Measurements from ENCODE around the gene ANKRD11. TPM values are rescaled to one million over a fixed set of nuclear protein-coding genes. Genes with fewer than 3 reads are reported as not detected.

The ANKRD11 gene
- polyA plus RNA-seq, 3 donors = 3.2 to 62.4 (median 5.4) TPM

DNA sequence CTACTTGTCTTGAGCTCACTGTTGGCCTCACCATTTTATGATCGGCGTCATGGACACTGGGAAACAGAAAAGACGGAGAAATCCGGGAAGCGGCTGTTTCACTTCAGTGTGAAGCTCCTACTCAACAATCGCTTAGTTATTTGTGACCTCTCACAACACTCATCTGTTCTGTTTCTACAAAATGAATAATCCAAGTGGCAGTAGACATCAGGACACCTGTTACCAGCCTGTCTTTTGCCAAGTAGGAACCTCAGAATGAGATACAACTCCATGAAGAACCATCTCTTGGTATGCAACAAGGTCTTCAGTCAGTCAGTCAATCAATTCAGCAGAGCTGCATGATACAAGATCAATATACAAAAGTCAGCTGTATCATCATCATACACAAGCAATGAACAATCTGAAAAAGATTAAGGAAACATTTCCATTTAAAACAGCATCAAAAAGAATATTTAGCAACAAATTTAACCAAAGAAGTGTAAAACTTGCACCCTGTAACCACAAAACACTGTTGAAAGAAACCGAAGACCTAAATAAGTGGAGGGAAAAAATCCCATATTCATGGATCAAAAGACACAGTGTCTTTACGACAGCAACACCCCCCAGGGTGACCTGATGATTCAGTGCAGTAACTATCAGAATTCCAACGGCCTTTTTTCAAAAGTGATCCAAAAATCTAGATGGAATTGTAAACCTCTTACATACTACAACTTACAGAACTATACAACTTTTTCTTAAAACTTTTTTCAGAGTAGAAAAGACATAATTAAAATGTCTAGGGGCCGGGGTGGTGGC, 63.4 kb downstream of the ANKRD11 start:
- Histone ChIP-seq H3K27me3 (ENCODE audit: control insufficient read depth in 2 of 2, insufficient read depth in 2 of 2, low read length in 2 of 2) (no peaks in the 10 kb centered on the region), H2AFZ (ENCODE audit: insufficient read depth, low read depth, low read length, poor library complexity, severe bottlenecking) (no peak overlapping the region), H3K9me3 (replicated peaks in 1 of 2; ENCODE audit: control insufficient read depth in 1 of 2, insufficient read depth in 1 of 2, low read length in 2 of 2) (no peaks in the 10 kb centered on the region), H3K36me3 (replicated peaks in 1 of 2; ENCODE audit: control insufficient read depth in 1 of 2, insufficient read depth in 2 of 2, low read length in 2 of 2) (peaks cover 4 to 32% of the 10 kb centered on the region in 2 donors), H3K4me1 (ENCODE audit: control insufficient read depth in 1 of 2, insufficient read depth in 2 of 2, low read length in 2 of 2) (peaks cover 39 to 43% of the 10 kb centered on the region in 2 donors), H3K9ac (ENCODE audit: insufficient read depth, low read length, poor library complexity, severe bottlenecking) (no peak overlapping the region), H3K27ac (ENCODE audit: low read depth in 1 of 2, low read length in 2 of 2) (peak overlapping the region in 1 of 2 donors; percentile 64), H3K4me3 (replicated peaks in 1 of 3; ENCODE audit: low read depth in 2 of 3, low read length in 3 of 3) (no peak overlapping the region), H3K4me2 (replicated peaks; ENCODE audit: extremely low read depth, low read length, poor library complexity, severe bottlenecking) (no peak overlapping the region), H3K79me2 (ENCODE audit: insufficient read depth, low read length) (peaks cover 88% of the 10 kb centered on the region), H4K20me1 (ENCODE audit: insufficient read depth, low read length) (peaks cover 88% of the 10 kb centered on the region)
- peaks cover 0 to 1% (median 0%) of the 10 kb centered on the region in 3 donors for H3K27me3 Mint-ChIP-seq (ENCODE audit: low read depth in 3 of 3)
- intact Hi-C loops (cut with micrococcal nuclease) = no loop called here
- TF ChIP-seq, protein P1, sequence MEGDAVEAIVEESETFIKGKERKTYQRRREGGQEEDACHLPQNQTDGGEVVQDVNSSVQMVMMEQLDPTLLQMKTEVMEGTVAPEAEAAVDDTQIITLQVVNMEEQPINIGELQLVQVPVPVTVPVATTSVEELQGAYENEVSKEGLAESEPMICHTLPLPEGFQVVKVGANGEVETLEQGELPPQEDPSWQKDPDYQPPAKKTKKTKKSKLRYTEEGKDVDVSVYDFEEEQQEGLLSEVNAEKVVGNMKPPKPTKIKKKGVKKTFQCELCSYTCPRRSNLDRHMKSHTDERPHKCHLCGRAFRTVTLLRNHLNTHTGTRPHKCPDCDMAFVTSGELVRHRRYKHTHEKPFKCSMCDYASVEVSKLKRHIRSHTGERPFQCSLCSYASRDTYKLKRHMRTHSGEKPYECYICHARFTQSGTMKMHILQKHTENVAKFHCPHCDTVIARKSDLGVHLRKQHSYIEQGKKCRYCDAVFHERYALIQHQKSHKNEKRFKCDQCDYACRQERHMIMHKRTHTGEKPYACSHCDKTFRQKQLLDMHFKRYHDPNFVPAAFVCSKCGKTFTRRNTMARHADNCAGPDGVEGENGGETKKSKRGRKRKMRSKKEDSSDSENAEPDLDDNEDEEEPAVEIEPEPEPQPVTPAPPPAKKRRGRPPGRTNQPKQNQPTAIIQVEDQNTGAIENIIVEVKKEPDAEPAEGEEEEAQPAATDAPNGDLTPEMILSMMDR (IDR thresholded peaks at IDR 0.05) = no peak
- no peaks in the 10 kb centered on the region for H3K9me3 Mint-ChIP-seq
- H3K4me1 Mint-ChIP-seq = peaks cover 53% of the 10 kb centered on the region
- peaks cover 20 to 33% of the 10 kb centered on the region in 2 donors for H3K36me3 Mint-ChIP-seq
- 98% methylated on average over 4 of the region's 10 CpGs for WGBS (ENCODE audit: insufficient coverage)
- peak overlapping the region in 3 of 7 donors; percentile 35 to 67 (median 40) for H3K27ac Mint-ChIP-seq
- no peak overlapping the region for H3K4me3 Mint-ChIP-seq
- no peak for DNase-seq

DNA sequence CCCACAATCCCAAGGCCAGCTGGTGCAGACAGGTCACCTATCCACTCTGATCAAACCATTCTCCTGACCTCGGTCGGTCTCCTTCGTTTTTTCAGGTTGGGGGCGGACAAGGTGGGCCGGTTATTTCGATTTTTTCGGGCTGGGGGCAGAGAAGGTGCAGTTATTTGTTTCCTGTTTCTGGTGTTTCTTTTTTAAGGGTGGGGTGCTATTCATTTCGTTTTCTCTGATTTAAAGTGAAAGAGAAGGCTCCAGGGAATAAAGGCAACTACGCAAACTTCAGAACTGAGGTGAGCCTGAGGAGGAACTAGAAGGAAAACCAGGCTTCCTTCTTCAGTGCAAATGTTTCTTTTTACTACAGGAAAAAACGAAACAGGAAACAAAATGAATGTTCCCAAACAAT, 64.8 kb downstream of the ANKRD11 start:
- Histone ChIP-seq H3K4me3 (replicated peaks in 1 of 3; ENCODE audit: low read depth in 2 of 3, low read length in 3 of 3) (no peak overlapping the region), H3K27me3 (ENCODE audit: control insufficient read depth in 2 of 2, insufficient read depth in 2 of 2, low read length in 2 of 2) (no peaks in the 10 kb centered on the region), H3K9ac (ENCODE audit: insufficient read depth, low read length, poor library complexity, severe bottlenecking) (no peak overlapping the region), H2AFZ (ENCODE audit: insufficient read depth, low read depth, low read length, poor library complexity, severe bottlenecking) (no peak overlapping the region), H3K4me1 (ENCODE audit: control insufficient read depth in 1 of 2, insufficient read depth in 2 of 2, low read length in 2 of 2) (peaks cover 39 to 44% of the 10 kb centered on the region in 2 donors), H3K9me3 (replicated peaks in 1 of 2; ENCODE audit: control insufficient read depth in 1 of 2, insufficient read depth in 1 of 2, low read length in 2 of 2) (no peaks in the 10 kb centered on the region), H3K79me2 (ENCODE audit: insufficient read depth, low read length) (peaks cover 86% of the 10 kb centered on the region), H4K20me1 (ENCODE audit: insufficient read depth, low read length) (peaks cover 87% of the 10 kb centered on the region), H3K27ac (ENCODE audit: low read depth in 1 of 2, low read length in 2 of 2) (peak overlapping the region in 1 of 2 donors; percentile 64), H3K36me3 (replicated peaks in 1 of 2; ENCODE audit: control insufficient read depth in 1 of 2, insufficient read depth in 2 of 2, low read length in 2 of 2) (peaks cover 0 to 26% of the 10 kb centered on the region in 2 donors), H3K4me2 (replicated peaks; ENCODE audit: extremely low read depth, low read length, poor library complexity, severe bottlenecking) (peak overlapping the region; percentile 6)
- TF ChIP-seq, protein P1 (IDR thresholded peaks at IDR 0.05) = no peak
- Mint-ChIP-seq H3K4me3 (no peak overlapping the region), H3K36me3 (peaks cover 23 to 40% of the 10 kb centered on the region in 2 donors), H3K4me1 (peaks cover 56% of the 10 kb centered on the region), H3K27ac (peak overlapping the region in 5 of 7 donors; percentile 25 to 73 (median 55)), H3K9me3 (no peaks in the 10 kb centered on the region), H3K27me3 (ENCODE audit: low read depth in 3 of 3) (peaks cover 0 to 1% (median 0%) of the 10 kb centered on the region in 3 donors)
- WGBS (ENCODE audit: insufficient coverage) = 75% methylated on average over 4 of the region's 10 CpGs
- DNase-seq = no peak
- intact Hi-C loops (cut with micrococcal nuclease) = no loop called here

All from CD14-positive monocyte (primary cell).